ENCODE measurements around the gene RNF39. TPM values are rescaled to one million over a fixed set of nuclear protein-coding genes. Genes with fewer than 3 reads are reported as not detected.

The RNF39 gene
- total and polyA plus RNA-seq, 2 of the 13 experiments (the other 11 are each of a cell fraction or from before 2014, with no cell fraction given): 0.13 to 1.8 TPM

- TF ChIP-seq CENPBD1 (CRISPR knock-in tag; IDR thresholded peaks at IDR 0.05; ENCODE audit: borderline replicate concordance, low read depth) (no peak), ZSCAN12 (CRISPR knock-in tag; IDR thresholded peaks at IDR 0.05) (peak; percentile 33; the same call in 1 of the 2 replicates), ZNF563 (CRISPR knock-in tag; IDR thresholded peaks at IDR 0.05) (peak; percentile 20; the same call in 1 of the 2 replicates), ZNF550 (CRISPR knock-in tag; IDR thresholded peaks at IDR 0.05; ENCODE audit: borderline replicate concordance) (peak; percentile 46; the same call in 1 of the 2 replicates), ZFP91 (CRISPR knock-in tag; IDR thresholded peaks at IDR 0.05; ENCODE audit: borderline replicate concordance) (peak; percentile 80; the same call in 1 of the 2 replicates), ATF7 (IDR thresholded peaks at IDR 0.05) (no peak), ATF7 (CRISPR knock-in tag; IDR thresholded peaks at IDR 0.05) (no peak), TGIF2 (CRISPR knock-in tag; IDR thresholded peaks at IDR 0.05) (no peak; the same call in 1 of the 2 replicates), ZNF253 (CRISPR knock-in tag; IDR thresholded peaks at IDR 0.05; ENCODE audit: borderline replicate concordance) (peak; percentile 21; the same call in 1 of the 2 replicates), ZHX2 (IDR thresholded peaks at IDR 0.05; ENCODE audit: low read depth) (no peak), ZHX2 (CRISPR knock-in tag; IDR thresholded peaks at IDR 0.05; ENCODE audit: borderline replicate concordance) (no peak), ZBTB4 (CRISPR knock-in tag; IDR thresholded peaks at IDR 0.05; ENCODE audit: borderline replicate concordance) (peak; percentile 80; the same call in 1 of the 2 replicates), LCORL (IDR thresholded peaks at IDR 0.05) (no peak), LCORL (CRISPR knock-in tag; IDR thresholded peaks at IDR 0.05) (peak; percentile 61; the same call in 1 of the 2 replicates), ISL2 (CRISPR knock-in tag; IDR thresholded peaks at IDR 0.05) (0 out of 2 replicates have a peak, but pooled peaks have one; percentile 22), ZBTB7A (CRISPR knock-in tag; IDR thresholded peaks at IDR 0.05) (peak; percentile 40; the same call in 1 of the 2 replicates), ZNF569 (CRISPR knock-in tag; IDR thresholded peaks at IDR 0.05; ENCODE audit: borderline replicate concordance) (peak; percentile 80; the same call in 1 of the 2 replicates), SMAD1 (CRISPR knock-in tag; IDR thresholded peaks at IDR 0.05; ENCODE audit: borderline replicate concordance, low read depth) (peak; percentile 95; the same call in 1 of the 2 replicates)
Measured at GRCh38 chr6:30075094-30075789, at the start of gene RNF39 (continued).

All from HepG2 (cell line).